ENCODE data around the gene TSHZ2.
"Not testable (repeated sequence)": the region's sequence is repeated elsewhere in the genome, so short reads cannot be mapped to it uniquely, and the experiment has no call there.

Gene TSHZ2

DNA sequence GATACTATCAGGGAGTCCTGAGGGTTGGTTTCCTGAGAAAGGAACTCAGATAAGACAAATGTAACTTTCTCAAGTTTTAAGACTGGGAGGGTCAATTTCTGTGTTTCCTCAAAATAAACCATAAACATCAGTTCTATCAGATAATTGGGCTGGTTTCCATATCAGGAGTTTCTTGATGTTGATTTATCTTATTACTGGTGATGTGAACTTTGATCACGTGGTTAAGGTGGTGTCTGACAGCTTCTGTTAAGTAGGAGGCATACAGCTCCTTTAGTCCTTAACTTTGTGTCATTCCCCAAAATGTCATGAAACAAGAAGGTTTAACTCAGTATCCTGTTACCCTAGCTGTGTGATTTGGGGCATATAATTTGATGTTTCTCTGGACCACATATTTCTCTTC is 476.3 kb downstream of the TSHZ2 start:
- Histone ChIP-seq H3K4me3 (no peak overlapping the region), H3K27ac (no peak overlapping the region)
- no peak for DNase-seq (ENCODE audit: low spot score)
- TF ChIP-seq CTCF (IDR thresholded peaks at IDR 0.05), result no peak

DNA sequence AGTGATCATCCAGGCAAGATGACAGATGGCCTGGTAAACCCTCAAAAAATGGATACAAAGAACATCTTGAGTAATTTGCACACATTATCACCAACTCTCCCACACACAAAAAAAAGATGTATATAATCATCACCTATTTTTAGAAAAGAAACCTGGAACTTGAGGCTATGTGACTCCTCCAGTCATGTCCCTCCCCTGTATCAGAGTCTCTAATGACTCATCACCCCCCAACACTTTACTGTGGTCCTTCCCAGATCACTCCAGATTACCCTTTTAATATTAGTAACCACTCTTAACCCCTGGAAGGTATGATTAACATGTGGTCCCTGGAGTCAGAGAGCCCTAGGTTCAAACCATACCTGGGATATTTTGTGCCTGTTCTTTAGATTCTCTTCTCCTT is 476.7 kb downstream of the TSHZ2 start:
- no peak for DNase-seq (ENCODE audit: low spot score)
- TF ChIP-seq CTCF (IDR thresholded peaks at IDR 0.05), result no peak
- Histone ChIP-seq H3K27ac (no peak overlapping the region), H3K4me3 (no peak overlapping the region)

- Histone ChIP-seq H3K27ac (no peak overlapping the region), H3K4me3 (no peak overlapping the region)
- no peak for TF ChIP-seq CTCF (IDR thresholded peaks at IDR 0.05)
- DNase-seq (ENCODE audit: low spot score), result no peak
These were observed 480.9 kb downstream of the TSHZ2 start for GRCh38 chr20:53453076-53453475.

DNA sequence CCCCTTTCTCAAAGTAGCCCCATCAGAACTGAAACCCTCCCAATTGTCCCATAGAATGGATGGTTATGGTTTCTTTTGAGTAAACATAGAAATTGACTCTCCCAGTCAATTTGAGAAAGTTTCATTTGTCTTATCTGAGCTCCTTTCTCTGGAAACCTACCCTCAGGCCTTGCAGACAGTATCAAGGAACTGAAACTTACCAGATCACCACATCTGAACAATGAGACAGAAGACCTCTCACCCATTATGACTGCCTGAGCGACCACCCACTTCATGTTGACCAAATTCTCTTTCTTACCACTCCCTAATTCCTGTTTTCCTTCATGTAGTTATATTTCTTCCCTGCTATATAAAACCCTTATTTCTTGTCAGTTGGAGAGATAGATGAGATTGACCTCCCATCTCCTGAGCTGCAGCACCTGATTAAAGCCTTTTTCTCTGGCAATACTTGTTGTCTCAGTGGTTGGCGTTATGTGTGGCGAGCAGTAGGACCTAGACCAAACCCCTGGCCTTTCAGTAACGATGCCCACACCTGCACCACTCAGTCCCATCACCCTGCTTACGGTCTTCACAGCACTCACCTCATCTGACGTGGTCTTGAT is 482.6 kb downstream of the TSHZ2 start:
- H3K27ac ChIP-seq, result no peak overlapping the region
- H3K4me3 ChIP-seq, result no peak overlapping the region
- no peak for DNase-seq (ENCODE audit: low spot score)
- TF ChIP-seq CTCF (IDR thresholded peaks at IDR 0.05), result no peak

DNA sequence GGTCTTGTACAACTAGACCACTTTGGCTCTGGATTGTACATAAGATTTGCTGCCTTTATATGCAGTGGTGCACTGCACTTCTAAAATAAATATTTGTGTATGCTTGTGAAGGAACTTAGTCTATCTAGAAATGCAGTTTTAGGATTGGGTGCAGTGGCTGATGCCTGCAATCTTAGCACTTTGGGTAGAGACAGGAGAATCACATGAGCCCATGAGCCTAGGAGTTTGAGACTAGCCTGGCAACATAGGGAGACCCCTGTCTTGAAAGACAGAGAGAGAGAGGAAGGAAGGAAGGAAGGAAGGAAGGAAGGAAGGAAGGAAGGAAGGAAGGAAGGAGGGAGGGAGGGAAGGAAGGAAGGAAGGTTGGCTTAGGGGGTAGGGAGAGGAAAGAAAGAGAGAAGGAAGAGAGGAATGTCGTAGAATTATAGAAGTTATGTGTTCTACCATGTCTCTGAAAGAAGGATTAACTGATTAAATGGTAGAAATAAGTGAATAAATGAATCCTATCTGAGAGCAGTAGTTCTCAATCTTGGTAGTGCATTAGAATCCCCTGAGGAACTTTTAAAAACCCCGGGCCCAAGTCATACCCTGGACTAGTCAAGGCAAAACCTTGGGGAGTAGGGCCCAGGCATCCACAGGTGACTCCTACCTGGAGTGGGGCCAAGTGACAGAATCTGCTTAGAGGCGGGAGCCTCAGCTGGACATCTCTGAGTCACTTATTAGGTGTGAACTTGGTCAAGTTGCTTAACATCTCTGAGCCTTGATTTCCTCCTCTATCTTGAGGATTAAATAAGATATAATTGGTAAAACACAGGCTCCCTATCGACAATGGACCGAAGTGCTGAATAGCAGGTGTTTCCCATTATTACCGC is 491.2 kb downstream of the TSHZ2 start:
- no peak overlapping the region for H3K27ac ChIP-seq
- no peak overlapping the region for H3K4me3 ChIP-seq
- no peak for TF ChIP-seq CTCF (IDR thresholded peaks at IDR 0.05)
- DNase-seq (ENCODE audit: low spot score), result no peak

- no peak overlapping the region for H3K4me3 ChIP-seq
- H3K27ac ChIP-seq, result no peak overlapping the region
- no peak for DNase-seq (ENCODE audit: low spot score)
- TF ChIP-seq CTCF (IDR thresholded peaks at IDR 0.05), result no peak
These were observed 494.1 kb downstream of the TSHZ2 start for GRCh38 chr20:53466279-53466678.

GRCh38 chr20:53468587-53468986 is 496.4 kb downstream of the TSHZ2 start:
- no peak for TF ChIP-seq CTCF (IDR thresholded peaks at IDR 0.05)
- DNase-seq (ENCODE audit: low spot score), result no peak
- Histone ChIP-seq H3K4me3 (no peak overlapping the region), H3K27ac (no peak overlapping the region)

DNA sequence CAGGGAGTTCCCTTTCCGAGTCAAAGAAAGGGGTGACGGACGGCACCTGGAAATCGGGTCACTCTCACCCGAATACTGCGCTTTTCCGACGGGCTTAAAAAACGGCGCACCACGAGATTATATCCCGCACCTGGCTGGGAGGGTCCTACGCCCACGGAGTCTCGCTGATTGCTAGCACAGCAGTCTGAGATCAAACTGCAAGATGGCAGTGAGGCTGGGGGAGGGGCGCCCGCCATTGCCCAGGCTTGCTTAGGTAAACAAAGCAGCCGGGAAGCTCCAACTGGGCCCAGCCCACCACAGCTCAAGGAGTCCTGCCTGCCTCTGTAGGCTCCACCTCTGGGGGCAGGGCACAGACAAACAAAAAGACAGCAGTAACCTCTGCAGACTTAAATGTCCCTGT is 500.7 kb downstream of the TSHZ2 start:
- not testable (repeated sequence) for H3K27ac ChIP-seq; H3K4me3 ChIP-seq; DNase-seq (ENCODE audit: low spot score)

All from coronary artery (tissue), 2 donors.